Common myeloid progenitor, CD34-positive (primary cell): ENCODE data around the gene TENT5C.

Source experiments
- CTCF ChIA-PET: fragments of 350-600 bp; sonication (Branson Sonifier 250); formaldehyde crosslinking; loops from one replicate; lab custom pipeline; 2021; ENCODE audit warnings: antibody characterized with exemption; lab: Charles Lee
- POLR2A ChIA-PET: fragments of 350-600 bp; sonication (Branson Sonifier 250); formaldehyde crosslinking; loops from one replicate; lab custom pipeline; 2021; ENCODE audit warnings: antibody characterized with exemption; lab: Charles Lee
- DNase-seq, 3 donors: peaks; one replicate each; pipeline versions ENCODE4 v3.0.0 to v3.0.0-alpha.2; 2013
- H3K27ac ChIP-seq, 2 experiments: 1 replicate in 1 of 2; 2 replicates in 1 of 2; pipeline ENCODE4 v1.7.0; 2013; ENCODE audit warnings: inconsistent platforms in 2 of 2, low read length in 2 of 2, mild to moderate bottlenecking in 2 of 2, low read depth in 1 of 2, moderate library complexity in 1 of 2; ENCODE audit not compliant: severe bottlenecking in 2 of 2, insufficient read depth in 1 of 2, poor library complexity in 1 of 2
- H3K27me3 ChIP-seq, 5 experiments: replicated peaks in 2 of 5; 1 replicate in 3 of 5; 2 replicates in 2 of 5; pipeline versions ENCODE4 v1.6.1 to v1.7.0; 2013; ENCODE audit warnings: low read length in 4 of 5, mild to moderate bottlenecking in 2 of 5, moderate library complexity in 2 of 5, inconsistent platforms in 1 of 5; ENCODE audit not compliant: insufficient read depth in 5 of 5, control insufficient read depth in 4 of 5
- H3K36me3 ChIP-seq, 4 experiments: 1 replicate in 2 of 4; 2 replicates in 2 of 4; pipeline versions ENCODE4 v1.6.1 to v1.7.0; 2013; ENCODE audit warnings: low read length in 3 of 4, control low read depth in 1 of 4, mild to moderate bottlenecking in 1 of 4; ENCODE audit not compliant: control insufficient read depth in 4 of 4, insufficient read depth in 4 of 4
- H3K4me1 ChIP-seq, 4 experiments: 1 replicate in 3 of 4; 2 replicates in 1 of 4; pipeline versions ENCODE4 v1.6.1 to v1.7.1; 2013; ENCODE audit warnings: low read length in 3 of 4, mild to moderate bottlenecking in 3 of 4, control low read depth in 1 of 4, inconsistent platforms in 1 of 4, moderate library complexity in 1 of 4; ENCODE audit not compliant: control insufficient read depth in 4 of 4, insufficient read depth in 4 of 4; ENCODE audit errors: control extremely low read depth in 1 of 4
- H3K4me3 ChIP-seq, 7 experiments: 1 replicate in 4 of 7; 2 replicates in 3 of 7; pipeline versions ENCODE4 v1.5.1 to v1.7.0; 2013; ENCODE audit warnings: mild to moderate bottlenecking in 7 of 7, low read length in 6 of 7, moderate library complexity in 6 of 7, inconsistent platforms in 2 of 7, low read depth in 2 of 7, control low read depth in 1 of 7; ENCODE audit not compliant: insufficient read depth in 4 of 7, control insufficient read depth in 1 of 7; ENCODE audit errors: extremely low read depth in 1 of 7
- H3K9me3 ChIP-seq, 5 experiments: 1 replicate in 4 of 5; 2 replicates in 1 of 5; pipeline versions ENCODE4 v1.6.1 to v1.7.1; 2013; ENCODE audit warnings: low read length in 4 of 5, mild to moderate bottlenecking in 2 of 5, inconsistent platforms in 1 of 5, low read depth in 1 of 5, moderate library complexity in 1 of 5; ENCODE audit not compliant: control insufficient read depth in 4 of 5, insufficient read depth in 2 of 5; ENCODE audit errors: control extremely low read depth in 1 of 5
- WGBS: methylation state at CpG from one replicate; pipeline ENCODE4 v1.1.5; 2013; ENCODE audit not compliant: insufficient coverage; 5-methylcytosine and 5-hydroxymethylcytosine counted together

TENT5C gene

GRCh38 chr1:117641536-117641935 lies 35.7 kb downstream of the TENT5C start:
- CTCF ChIA-PET = interaction anchor here (1.1 to 3.2 kb wide), 6 partner anchors 14 to 106 kb away, joined by 3 to 8 read pairs (median 3); no protein-coding TSS in a partner anchor
- Histone ChIP-seq H3K4me3 (no peak overlapping the region), H3K36me3 (no peaks in the 10 kb centered on the region), H3K9me3 (no peaks in the 10 kb centered on the region), H3K27me3 (peaks cover 0 to 5% (median 4%) of the 10 kb centered on the region in 5 experiments), H3K4me1 (peaks cover 0 to 14% (median 3%) of the 10 kb centered on the region in 4 experiments), H3K27ac (no peak overlapping the region)
- 100% methylated on average over 2 of the region's 3 CpGs for WGBS
- POLR2A ChIA-PET = no interaction called here
- DNase-seq = no peak

GRCh38 chr1:117642963-117643362 lies 37.1 kb downstream of the TENT5C start:
- Histone ChIP-seq H3K4me3 (no peak overlapping the region), H3K36me3 (no peaks in the 10 kb centered on the region), H3K9me3 (no peaks in the 10 kb centered on the region), H3K27ac (no peak overlapping the region), H3K27me3 (peaks cover 0 to 5% (median 3%) of the 10 kb centered on the region in 5 experiments), H3K4me1 (peaks cover 0 to 10% (median 0%) of the 10 kb centered on the region in 4 experiments)
- ChIA-PET CTCF (interaction anchor here (1.6 kb wide), 1 partner anchor 18 kb away, joined by 5 read pairs; no protein-coding TSS in a partner anchor), POLR2A (no interaction called here)
- 82% methylated on average over 1 of the region's 4 CpGs for WGBS
- DNase-seq = no peak

- CTCF ChIA-PET = interaction anchor here (1.4 to 1.6 kb wide), 2 partner anchors 12 to 18 kb away, joined by 3 to 5 read pairs; no protein-coding TSS in a partner anchor
- Histone ChIP-seq H3K36me3 (no peaks in the 10 kb centered on the region), H3K4me1 (peaks cover 0 to 10% (median 0%) of the 10 kb centered on the region in 4 experiments), H3K9me3 (no peaks in the 10 kb centered on the region), H3K27me3 (peaks cover 0 to 1% (median under 1%) of the 10 kb centered on the region in 5 experiments), H3K4me3 (no peak overlapping the region), H3K27ac (no peak overlapping the region)
- no peak for DNase-seq
- no CpG with 5 or more reads among the region's 2 CpGs for WGBS
- POLR2A ChIA-PET = interaction anchor here (1.2 to 1.4 kb wide), 2 partner anchors 11 to 38 kb away, joined by 3 to 5 read pairs; partner anchors contain the start of gene TENT5C
These were observed 37.8 kb downstream of the TENT5C start for GRCh38 chr1:117643601-117644000.

- Histone ChIP-seq H3K9me3 (no peaks in the 10 kb centered on the region), H3K4me1 (peaks cover 0 to 10% (median 0%) of the 10 kb centered on the region in 4 experiments), H3K27ac (no peak overlapping the region), H3K27me3 (peaks cover 0 to 1% (median 0%) of the 10 kb centered on the region in 5 experiments), H3K4me3 (no peak overlapping the region), H3K36me3 (no peaks in the 10 kb centered on the region)
- peak; percentile 45 to 79 (median 66) for DNase-seq
- WGBS = no CpG with 5 or more reads among the region's 3 CpGs
- ChIA-PET CTCF (interaction anchor here (1.1 to 1.6 kb wide), 3 partner anchors 11 to 21 kb away, joined by 3 to 5 read pairs (median 4); no protein-coding TSS in a partner anchor), POLR2A (interaction anchor here (1.2 to 1.4 kb wide), 2 partner anchors 12 to 39 kb away, joined by 3 to 5 read pairs; partner anchors contain the start of gene TENT5C)
These were observed 39.0 kb downstream of the TENT5C start for GRCh38 chr1:117644696-117645311.

DNA sequence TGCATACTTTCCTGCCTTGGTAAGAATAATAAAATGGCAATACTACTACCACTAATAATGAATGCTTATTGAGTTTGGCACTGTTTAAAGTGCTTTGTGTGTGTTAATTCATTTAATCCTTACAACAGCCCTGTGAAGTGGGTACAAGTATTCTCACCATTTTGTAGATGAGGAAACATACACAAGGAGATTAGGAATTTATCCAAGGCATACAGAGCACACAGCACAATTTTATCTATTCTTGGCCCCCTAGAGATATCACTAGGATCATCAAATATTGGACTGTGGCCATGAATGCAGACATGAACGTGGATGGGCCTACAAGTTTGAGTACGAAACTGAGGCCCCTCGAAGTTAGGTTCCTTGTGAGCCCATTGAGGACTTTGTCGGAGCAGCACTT lies 39.5 kb downstream of the TENT5C start:
- H3K9me3 ChIP-seq = no peaks in the 10 kb centered on the region
- ChIA-PET CTCF (interaction anchor here (1.0 to 1.1 kb wide), 3 partner anchors 12 to 20 kb away, joined by 3 to 4 read pairs (median 4); no protein-coding TSS in a partner anchor), POLR2A (interaction anchor here (1.4 kb wide), 1 partner anchor 39 kb away, joined by 3 read pairs; the partner anchor contains the start of gene TENT5C)
- 94% methylated on average over 4 of the region's 4 CpGs for WGBS
- peaks cover 0 to 1% (median 0%) of the 10 kb centered on the region in 5 experiments for H3K27me3 ChIP-seq
- H3K4me3 ChIP-seq = no peak overlapping the region
- no peaks in the 10 kb centered on the region for H3K36me3 ChIP-seq
- DNase-seq = no peak
- H3K27ac ChIP-seq = no peak overlapping the region
- H3K4me1 ChIP-seq = peaks cover 0 to 10% (median 0%) of the 10 kb centered on the region in 4 experiments

DNA sequence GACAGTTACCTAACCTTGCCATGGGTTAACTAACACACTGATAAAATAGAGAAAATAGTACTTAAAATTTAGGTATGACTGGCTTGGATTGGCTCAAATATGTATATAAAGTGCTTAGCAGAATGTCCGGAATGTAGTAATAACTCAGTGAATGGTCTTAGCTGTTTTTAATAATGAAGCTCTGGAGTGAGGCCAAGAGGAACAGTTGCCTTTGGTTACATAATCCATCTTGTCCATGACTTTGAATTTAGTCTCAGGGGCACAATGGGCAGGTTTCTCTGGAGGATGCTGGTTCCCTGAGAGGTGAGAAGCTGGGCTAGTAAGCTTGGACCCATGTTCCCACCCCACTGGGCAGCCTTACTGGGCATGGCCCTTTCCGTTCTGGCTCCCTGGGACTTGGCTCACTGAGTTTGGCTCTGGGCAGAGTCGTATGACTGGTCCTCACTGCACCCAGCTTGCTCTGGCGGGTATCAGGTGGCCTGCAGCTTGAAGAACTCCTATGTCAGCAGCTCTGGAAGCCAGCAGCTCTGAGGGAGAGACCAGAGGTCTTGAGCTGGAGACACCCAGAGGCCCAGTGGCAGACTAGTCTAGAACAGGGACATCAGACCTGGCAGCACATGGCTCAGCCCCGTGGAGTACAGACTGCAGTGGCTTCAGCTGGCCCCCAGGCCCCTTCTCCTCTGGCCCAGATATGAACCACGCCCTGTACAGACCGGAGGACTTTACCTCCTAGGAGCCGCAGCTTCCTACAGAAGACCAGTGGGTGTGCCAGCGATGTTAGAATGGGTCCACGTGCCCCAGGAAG lies 40.4 kb downstream of the TENT5C start:
- DNase-seq = no peak
- Histone ChIP-seq H3K36me3 (no peaks in the 10 kb centered on the region), H3K4me1 (peaks cover 0 to 10% (median 0%) of the 10 kb centered on the region in 4 experiments), H3K4me3 (no peak overlapping the region), H3K27me3 (peaks cover 0 to 1% (median 0%) of the 10 kb centered on the region in 5 experiments), H3K9me3 (no peaks in the 10 kb centered on the region), H3K27ac (no peak overlapping the region)
- ChIA-PET POLR2A (no interaction called here), CTCF (interaction anchor here (1.0 to 1.3 kb wide), 5 partner anchors 8 to 17 kb away, joined by 3 to 4 read pairs (median 3); no protein-coding TSS in a partner anchor)
- WGBS = 97% methylated on average over 10 of the region's 10 CpGs
